ENCODE results near the gene CCNB1IP1.
"Not testable (repeated sequence)": the region's sequence is repeated elsewhere in the genome, so short reads cannot be mapped to it uniquely, and the experiment has no call there.

Gene CCNB1IP1, protein sequence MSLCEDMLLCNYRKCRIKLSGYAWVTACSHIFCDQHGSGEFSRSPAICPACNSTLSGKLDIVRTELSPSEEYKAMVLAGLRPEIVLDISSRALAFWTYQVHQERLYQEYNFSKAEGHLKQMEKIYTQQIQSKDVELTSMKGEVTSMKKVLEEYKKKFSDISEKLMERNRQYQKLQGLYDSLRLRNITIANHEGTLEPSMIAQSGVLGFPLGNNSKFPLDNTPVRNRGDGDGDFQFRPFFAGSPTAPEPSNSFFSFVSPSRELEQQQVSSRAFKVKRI

DNA sequence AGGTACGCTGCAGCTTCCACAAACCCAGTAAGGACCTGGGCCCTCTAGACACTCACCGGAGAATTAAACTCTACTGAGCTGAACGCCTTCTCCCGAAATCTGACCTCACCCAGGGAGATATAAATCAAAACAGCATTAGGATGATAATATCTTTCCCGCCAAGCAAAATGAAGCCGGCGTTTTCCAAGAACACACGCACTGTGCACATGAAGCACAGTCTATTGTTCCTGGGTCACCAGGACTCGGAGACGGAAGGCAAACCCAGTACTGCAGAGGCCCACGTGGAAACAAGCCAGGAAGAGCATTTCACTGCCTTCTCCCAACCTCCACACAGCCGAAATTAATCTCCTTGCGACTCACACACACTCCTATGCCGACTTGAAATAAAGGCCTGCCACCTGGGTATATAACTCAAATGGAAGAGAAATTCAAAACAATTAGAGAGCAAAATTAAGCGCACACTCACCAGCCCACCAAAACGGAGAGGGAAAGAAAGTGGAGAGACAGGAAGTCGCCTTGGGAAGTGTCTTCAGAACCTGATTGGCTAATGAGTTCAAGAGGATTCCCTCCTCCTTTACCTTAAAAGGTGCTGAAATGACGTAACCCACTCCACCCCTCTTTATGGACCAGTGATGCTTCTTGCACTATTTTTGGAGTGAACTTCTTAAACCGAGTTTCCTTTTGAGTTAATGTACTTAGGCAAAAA is at the start of gene CCNB1IP1:
Gene CCNB1IP1 (minus strand): TSS at position 492 of the 706 bp plus-strand sequence. CDS start 16,756 bp downstream, outside the sequence.
- no peak for DNase-seq (ENCODE audit: low read depth, low spot score)

DNA sequence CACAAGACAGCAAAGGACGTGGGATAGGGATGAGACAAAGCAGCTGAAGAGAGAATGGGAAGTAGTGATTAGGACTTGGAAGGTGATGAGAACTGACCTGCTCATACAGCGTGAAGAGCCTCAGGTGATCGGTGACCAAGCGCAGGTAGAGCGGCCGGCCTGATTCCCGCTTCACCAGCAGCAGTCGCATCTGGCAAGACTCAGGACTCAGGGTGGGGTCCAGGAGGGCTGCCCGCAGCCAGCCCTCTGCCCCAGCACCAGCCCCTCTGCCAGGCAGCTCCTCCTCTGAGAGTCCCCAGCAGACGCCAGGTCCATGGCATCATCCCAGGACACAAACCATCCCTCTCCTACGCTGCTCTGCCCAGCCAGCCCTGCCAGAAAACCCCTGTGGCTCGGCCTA is 49.4 kb upstream of the CCNB1IP1 start:
- DNase-seq (ENCODE audit: low read depth, low spot score): no peak

DNA sequence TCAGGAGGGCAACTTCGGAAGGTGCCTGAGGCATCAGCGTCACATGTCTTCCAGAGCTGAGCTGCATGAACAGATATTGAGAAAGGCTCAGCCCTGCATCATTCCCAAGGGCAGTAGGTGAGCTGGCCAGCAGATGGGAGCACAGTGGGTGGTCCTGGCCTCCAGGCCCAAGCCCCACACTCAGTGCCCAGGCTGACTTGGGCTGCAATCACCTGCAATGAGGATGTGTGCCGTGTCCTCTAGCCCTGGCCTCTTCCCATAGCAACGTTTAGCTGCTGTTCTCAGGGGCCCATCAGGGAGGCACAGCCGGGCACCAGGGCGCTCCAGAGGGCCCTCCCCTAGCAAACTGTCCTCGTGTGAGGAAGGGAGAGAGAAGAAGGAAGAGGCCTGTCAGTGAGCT is 48.3 kb upstream of the CCNB1IP1 start:
- DNase-seq (ENCODE audit: low read depth, low spot score): no peak

DNA sequence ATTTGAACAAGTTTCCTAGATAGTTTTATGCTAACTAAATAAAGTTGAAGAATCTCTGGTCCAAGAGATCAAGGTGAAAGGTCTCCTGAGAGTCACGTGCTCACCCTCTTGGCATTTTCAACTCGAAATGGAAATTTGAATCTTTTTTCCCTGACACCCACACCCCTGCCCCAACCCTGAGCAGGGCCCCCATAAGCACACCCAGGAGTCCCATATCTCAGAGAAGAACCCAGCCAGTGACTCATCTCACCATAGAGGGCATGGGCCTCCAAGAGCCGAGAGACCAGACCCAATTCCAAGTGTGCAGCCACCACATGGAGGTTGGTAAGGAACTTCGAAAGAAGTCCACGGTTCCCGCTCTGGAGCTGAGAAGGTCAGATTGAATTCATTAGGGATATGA is 47.6 kb upstream of the CCNB1IP1 start:
- DNase-seq (ENCODE audit: low read depth, low spot score): no peak

DNA sequence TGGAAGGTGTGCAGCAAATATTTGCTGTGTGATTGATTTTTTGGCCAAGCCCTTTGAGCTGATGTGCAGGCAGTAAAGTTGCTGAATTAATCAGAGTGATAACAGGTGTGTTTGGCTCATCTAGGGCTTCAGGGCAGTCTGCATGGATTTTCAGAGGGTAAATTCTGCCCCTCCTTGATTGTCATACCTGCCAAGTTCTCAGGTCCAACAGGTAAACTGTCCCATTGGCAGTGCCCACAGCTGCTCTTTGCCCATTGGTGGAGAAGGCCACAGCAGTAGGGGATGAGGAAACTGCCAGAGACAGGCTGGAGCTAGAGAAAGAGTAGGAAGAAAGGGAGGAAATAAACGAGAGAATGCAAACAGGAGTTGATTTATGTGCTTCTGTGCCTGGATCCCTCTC is 46.7 kb upstream of the CCNB1IP1 start:
- no peak for DNase-seq (ENCODE audit: low read depth, low spot score)

DNA sequence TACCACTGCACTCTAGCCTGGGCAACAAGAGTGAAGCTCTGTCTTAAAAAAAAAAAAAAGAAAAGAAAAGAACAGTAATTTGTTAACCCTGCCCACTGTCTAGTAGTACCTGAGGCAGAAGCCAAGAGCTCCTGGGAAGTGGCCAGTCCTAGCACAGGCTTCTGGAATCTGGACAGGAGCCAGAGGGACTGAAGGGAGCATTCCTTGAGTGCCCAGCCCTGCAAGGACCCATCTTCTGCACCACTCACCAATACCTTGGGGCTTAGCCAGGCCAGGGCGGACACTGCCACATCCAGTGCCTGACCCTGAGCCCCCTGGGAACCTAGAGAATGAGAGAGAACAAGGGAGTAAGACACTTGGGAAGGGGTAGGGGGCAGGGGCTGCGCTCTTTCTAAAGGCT is 44.1 kb upstream of the CCNB1IP1 start:
- no peak for DNase-seq (ENCODE audit: low read depth, low spot score)

DNA sequence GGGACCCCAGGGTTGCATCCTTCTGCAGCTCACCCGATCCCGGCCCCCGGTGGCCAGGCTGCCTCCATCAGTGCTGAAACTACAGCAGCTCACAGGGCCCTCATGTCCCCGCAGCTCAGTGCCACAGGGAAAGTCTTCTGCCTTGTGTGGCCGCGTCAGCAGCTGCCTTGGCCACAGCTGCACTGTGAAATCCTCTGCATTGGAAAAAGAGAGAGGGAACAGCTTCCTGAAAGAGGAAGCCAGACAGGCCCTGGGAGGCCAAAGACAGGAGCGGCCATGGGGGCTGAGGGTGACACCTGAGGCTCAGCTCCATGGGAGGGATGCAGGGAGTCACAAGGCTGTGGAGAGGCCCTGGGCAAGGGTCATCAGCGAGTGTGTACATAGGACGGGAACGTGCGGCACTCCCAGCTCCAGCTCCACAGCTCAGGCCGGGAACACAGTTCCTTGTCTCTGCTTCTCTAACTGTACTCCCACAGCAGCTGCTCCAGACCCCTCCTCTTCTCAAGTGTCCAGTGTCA is 43.1 kb upstream of the CCNB1IP1 start:
- DNase-seq (ENCODE audit: low read depth, low spot score): no peak

DNA sequence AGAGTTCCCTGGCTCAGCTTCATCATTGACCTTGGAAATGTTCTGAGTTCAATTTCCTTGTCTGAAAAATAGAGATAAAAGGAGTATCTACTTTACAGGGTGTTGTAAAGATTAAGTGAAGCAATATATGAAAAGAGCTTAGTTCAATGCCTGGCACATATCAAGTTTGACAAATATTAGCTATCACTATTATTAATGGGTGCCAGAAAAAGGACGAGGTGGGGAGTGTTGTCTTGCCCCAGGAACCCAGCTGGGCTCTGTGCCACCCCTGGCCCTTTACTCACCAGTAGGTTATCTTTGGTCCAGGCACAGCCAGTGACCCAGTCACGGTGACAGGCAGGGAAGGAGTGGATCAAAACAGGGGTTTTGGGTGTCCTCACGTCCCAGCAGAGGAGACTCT is 42.4 kb upstream of the CCNB1IP1 start:
- DNase-seq (ENCODE audit: low read depth, low spot score): no peak

DNA sequence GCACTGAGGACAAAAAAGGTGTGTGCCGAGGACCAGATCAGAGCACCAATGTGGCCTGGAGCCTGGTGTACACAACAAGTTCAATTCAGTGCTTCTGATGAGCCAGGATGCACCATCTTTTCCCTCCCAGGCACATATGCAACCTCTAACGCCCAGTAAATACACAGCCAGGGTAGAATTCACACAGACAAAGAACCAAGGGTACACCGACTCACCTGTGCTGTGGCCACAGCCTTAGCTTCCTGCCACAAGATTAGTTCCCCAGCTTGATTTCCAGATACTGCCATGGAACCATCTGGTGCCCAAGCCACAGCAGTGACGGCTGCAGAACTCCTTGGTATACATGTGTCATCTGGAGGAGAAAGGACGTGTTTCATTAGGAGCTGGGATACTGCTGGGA is 39.7 kb upstream of the CCNB1IP1 start:
- DNase-seq (ENCODE audit: low read depth, low spot score): no peak

DNA sequence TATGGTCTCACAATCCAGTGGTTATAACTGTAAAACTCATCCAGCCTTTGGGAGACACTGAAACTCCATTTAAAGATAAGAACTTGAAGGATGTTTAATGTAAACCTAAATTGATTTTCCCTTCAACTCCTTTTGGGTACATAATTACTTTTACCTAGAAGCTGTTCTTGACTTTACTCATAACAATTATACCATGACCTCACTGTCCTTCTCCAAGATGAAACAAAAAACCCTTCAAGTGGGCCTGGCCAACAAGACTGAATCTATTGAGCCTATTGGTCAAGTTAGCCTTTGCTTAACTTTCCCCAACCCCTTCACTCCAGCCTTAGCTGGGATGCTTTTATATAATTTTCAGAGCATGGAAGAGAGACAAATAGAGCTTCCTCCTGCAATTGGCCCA is 32.8 kb upstream of the CCNB1IP1 start:
- no peak for DNase-seq (ENCODE audit: low read depth, low spot score)

DNA sequence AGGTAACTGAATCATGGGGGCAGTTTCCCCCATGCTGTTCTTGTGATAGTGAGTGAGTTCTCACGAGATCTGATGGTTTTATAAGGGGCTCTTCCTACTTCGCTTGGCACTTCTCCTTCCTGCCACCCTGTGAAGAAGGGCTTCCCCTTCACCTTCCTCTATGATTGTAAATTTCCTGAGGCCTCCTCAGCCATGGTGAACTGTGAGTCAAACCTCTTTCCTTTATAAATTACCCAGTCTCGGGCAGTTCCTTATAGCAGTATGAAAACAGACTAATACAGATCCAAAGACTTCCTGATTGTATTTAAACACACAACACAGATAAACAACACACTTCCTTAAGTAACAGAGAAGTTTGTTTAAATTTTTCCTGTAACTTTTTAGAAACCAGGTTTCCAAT is 25.4 kb upstream of the CCNB1IP1 start:
- not testable (repeated sequence) for DNase-seq (ENCODE audit: low read depth, low spot score)

DNA sequence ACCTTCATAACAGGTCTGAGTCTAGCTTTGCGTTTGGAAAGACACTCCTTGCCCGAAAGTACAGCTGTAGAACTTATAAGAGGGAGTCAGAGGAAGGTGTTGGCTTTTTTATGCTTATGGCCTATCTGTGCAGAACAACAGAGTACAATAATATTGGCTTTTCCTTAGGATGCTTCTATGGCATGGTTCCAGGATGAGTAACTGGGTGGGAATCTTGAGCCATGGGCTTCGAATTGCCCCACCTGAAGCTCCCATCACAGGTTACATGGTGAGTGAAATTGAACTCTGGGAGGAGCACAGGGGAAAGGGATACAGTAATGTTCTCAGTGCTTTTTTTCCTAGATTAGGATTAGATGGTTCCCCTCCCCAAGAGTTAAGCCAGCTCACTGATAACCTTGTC is 23.3 kb upstream of the CCNB1IP1 start:
- no peak for DNase-seq (ENCODE audit: low read depth, low spot score)

DNA sequence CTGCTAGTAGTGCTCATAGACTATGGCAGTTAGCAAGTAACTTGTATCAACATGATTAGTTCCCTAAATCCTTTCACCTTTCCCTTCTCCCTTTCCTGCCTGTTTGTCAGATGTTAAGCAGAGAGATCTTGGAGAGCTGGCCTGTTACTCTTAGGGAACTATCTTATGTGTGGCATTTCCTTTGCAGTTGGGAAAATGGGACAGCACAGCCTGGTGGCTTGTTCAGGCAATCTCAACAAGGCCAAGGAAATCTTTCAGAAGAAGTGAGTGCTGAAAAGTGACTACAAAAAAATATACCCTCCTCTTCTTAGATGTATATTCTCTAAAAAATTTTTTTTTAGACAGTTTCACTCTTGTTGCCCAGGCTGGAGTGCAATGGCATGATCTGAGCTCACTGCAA is 17.8 kb upstream of the CCNB1IP1 start:
- no peak for DNase-seq (ENCODE audit: low read depth, low spot score)

DNA sequence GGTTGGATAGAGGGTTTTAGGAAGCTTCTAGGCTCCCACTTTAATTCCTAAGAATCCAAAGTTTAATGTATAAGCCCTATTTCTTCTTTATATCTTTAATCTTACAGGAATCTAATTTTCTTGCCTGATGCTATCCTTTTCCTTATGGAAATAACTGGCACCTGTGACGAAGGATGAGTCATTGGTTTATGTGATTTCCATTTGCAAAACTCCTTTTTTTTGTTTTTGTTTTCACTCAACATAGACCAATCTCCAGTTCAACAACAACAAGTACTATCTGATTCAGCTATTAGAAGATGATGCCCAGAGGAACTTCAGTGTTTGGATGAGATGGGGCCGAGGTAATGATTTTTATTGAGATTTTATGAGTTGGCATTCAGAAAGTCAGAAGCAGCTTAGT is 17.2 kb upstream of the CCNB1IP1 start:
- no peak for DNase-seq (ENCODE audit: low read depth, low spot score)

DNA sequence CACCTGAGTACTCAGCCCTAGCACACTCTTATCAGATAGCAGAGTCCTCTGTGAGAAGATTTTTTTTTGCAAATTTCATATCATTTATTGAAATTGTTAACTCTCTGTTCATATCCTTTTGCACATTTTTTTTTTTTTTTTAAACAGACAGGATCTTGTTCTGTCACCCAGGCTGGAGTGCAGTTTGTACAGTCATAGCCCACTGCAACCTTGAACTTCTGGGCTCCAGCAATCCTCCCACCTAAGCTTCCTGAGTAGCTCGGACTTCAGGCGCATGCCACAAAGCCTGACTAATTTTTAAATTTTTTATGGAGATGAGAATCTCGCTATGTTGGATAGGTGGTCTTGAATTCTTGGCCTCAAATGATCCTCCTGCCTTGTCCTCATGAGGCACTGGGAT is 14.7 kb upstream of the CCNB1IP1 start:
- no peak for DNase-seq (ENCODE audit: low read depth, low spot score)

DNA sequence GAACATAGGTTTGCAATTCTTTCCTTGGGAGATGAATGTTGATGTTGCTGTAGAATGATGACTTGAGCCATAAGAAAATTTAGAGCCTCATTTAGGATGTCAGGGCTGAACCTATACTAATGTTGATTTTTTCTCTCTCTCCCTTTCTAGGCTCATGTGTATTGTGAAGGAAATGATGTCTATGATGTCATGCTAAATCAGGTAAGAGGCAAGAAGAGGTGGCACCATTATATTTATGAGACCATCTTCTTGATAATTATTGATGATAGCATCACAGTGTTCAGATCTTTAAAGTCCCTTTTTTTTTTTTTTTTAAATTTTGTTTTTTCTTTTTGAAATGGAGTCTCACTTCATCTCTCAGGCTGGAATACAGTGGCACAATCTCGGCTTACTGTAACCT is 13.6 kb upstream of the CCNB1IP1 start:
- DNase-seq (ENCODE audit: low read depth, low spot score): no peak

DNA sequence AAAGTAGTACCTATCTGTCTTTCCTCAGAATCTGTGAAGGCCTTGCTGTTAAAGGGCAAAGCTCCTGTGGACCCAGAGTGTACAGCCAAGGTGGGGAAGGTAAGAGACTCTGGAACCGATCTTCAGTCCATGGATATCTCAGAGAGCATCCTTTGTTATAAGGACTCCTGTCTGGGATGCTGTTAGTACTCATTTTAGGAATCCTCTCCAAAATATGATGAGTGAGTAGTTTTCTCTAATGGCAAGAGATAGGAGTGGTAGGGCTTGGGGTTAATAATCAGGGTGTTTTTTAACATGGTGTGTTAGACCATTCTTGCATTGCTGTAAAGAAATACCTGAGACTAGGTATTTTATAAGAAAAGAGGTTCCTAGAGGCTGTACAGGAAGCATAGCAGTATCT is 12.3 kb upstream of the CCNB1IP1 start:
- no peak for DNase-seq (ENCODE audit: low read depth, low spot score)

DNA sequence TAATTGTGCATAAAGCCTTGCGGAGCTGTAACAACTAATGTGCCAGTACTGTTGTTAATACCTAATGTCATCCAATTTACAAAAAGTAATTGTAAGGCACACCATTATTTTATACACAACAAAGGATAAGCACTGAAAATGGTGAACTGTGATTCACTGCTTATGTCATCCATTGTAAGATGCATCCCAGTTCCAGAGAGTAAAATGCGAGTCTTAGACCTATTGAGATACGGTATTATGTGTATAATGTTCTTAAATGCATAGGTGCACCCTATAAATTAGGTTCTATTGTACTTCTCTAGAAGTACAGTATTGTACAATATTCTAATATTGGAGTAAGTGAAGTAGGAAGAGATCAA is 10.8 kb upstream of the CCNB1IP1 start:
- no peak for DNase-seq (ENCODE audit: low read depth, low spot score)

DNA sequence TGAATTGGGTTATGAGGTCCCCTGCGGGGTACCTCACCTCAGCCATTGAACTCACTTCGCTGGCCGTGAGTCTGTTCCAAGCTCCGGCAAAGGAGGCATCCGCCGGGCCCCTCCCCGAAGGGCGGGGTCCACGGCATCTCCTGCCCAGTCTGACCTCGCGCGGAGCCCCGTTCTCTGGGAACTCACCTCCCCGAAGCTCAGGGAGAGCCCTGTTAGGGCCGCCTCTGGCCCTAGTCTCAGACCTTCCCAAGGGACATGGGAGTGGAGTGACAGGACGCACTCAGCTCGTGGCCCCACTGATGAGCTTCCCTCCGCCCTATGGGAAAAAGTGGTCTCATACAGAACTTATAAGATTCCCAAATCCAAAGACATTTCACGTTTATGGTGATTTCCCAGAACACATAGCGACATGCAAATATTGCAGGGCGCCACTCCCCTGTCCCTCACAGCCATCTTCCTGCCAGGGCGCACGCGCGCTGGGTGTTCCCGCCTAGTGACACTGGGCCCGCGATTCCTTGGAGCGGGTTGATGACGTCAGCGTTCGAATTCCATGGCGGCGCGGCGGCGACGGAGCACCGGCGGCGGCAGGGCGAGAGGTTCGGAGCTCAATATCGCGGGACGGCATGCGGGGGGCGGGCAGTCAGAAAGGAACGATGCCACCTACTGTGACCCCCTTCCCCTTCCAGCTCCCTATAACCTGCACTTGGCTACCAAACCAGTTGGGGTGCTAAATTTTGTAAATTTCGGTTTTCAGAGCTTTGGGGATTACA is 10.2 kb upstream of the CCNB1IP1 start, which contains the start of gene PARP2:
Gene PARP2 (plus strand): TSS at position 544 of the 770 bp plus-strand sequence. CDS start 7 bp downstream, at position 551.
- peak; percentile 80 for DNase-seq (ENCODE audit: low read depth, low spot score)

DNA sequence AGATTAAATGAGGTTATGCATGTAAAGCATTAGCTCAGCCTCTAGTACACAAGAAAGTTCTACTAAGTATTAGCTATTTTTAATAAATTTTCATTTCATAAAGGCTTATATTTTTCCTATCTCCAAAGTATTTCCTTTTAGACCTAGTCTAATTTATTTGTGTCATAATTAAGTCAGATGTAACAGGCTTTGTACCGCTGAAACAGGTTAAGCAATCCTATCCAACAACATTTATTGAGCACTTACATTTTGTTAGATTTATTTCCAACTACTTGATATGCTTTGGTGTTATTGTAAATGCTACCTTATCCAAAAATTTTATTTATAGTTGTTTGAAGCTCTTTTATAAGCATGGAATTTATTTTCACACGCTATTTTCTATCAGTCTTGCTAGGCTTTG is 8.6 kb upstream of the CCNB1IP1 start:
- no peak for DNase-seq (ENCODE audit: low read depth, low spot score)

DNA sequence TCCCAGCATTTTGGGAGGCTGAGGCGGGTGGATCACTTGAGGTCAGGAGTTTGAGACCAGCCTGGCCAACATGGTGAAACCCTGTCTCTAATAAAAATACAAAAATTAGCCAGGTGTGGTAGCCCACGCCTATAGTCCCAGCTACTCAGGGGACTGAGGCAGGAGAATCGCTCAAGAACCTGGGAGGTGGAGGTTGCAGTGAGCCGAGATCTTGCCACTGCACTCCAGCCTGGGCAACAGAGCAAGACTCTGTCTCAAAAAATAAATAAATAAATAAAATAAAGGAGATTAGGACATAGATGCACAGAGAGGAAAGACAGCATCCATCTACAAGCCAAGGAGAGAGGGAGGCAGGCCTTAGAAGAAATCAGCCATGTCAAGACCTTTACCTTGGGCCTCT is 8.0 kb upstream of the CCNB1IP1 start:
- not testable (repeated sequence) for DNase-seq (ENCODE audit: low read depth, low spot score)

DNA sequence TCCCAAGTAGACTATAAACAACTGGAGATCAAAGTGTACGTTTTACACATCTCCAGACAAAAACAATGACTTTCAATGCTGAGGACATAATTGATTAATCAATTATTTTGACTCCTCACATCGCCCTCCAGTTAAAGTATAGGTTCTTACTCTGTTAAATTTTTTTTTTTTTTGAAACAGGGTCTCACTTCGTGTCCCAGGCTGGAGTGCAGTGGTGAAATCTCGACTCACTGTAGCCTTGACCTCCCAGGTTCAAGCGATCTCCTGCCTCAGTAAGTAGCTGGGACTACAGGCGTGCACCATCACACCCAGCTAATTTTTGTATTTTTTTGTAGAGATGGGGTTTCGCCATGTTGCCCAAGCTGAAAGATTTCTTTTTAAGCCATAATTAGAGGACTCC is 938 bp upstream of the CCNB1IP1 start:
- DNase-seq (ENCODE audit: low read depth, low spot score): no peak

DNA sequence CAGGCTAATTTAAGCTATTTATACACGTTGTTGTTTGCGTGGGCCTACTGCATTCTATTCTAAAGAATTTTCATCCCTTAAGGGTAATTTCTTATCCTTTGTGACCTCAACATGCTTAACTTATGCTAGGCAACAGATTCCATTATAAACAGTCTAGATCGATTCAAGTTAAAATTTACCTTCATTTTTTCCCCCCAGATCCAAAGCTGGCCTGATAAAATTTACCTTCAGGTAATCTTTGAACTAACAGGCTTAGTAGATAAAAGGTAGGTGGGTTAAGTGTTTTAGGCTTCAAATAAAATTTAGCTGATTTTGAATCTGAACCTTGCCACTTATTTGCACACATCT is 389 bp upstream of the CCNB1IP1 start:
- no peak for DNase-seq (ENCODE audit: low read depth, low spot score)

All from activated naive CD8-positive, alpha-beta T cell treated with anti-CD3 and anti-CD28 coated beads, Interleukin-2, amount 50 U/mL, for 16 hours (primary cell).